NCI-H187 (cell line): ENCODE results near the gene INO80B.
"Not testable (repeated sequence)": the region's sequence is repeated elsewhere in the genome, so short reads cannot be mapped to it uniquely, and the experiment has no call there.

Experiments used
- DNase-seq, 2 experiments: peaks; one replicate each; lab custom pipeline; 2025; lab: John Stamatoyannopoulos, UW

The INO80B gene

GRCh38 chr2:74454654-74455511, at the start of gene INO80B:
INO80B (plus strand) TSS chr2:74455087; CDS start chr2:74455117, 30 bp downstream.
- peak; percentile 75 to 82 for DNase-seq

GRCh38 chr2:74406035-74406434, 48.9 kb upstream of the INO80B start:
- no peak for DNase-seq

GRCh38 chr2:74407682-74408081, 47.2 kb upstream of the INO80B start:
- DNase-seq: no peak

GRCh38 chr2:74413001-74413698, 41.7 kb upstream of the INO80B start:
- no peak for DNase-seq

GRCh38 chr2:74414441-74414840, 40.4 kb upstream of the INO80B start:
- DNase-seq: no peak

- no peak for DNase-seq
These were observed 39.8 kb upstream of the INO80B start for GRCh38 chr2:74414881-74415761.

- no peak for DNase-seq
These were observed 39.0 kb upstream of the INO80B start for GRCh38 chr2:74415762-74416395.

DNA sequence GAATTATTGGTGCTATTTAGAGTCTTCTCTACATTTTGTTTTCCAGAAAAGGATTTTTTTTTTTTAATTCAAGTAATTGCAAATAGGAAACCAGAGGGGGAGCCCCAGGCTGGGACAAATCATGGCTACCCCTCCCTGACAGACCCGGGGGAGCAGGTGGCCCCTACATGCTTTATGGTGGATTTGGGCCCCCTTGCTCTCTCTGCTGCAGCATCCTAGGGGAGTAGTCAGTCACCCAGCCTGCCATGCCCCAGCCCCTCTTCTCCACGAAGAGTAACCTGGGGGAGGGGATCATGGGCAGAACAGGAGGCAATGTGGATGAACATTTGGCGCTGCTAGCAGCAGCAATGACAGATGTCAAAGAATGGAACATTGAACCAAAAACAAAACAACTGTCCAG, 38.1 kb upstream of the INO80B start:
- DNase-seq: no peak

DNA sequence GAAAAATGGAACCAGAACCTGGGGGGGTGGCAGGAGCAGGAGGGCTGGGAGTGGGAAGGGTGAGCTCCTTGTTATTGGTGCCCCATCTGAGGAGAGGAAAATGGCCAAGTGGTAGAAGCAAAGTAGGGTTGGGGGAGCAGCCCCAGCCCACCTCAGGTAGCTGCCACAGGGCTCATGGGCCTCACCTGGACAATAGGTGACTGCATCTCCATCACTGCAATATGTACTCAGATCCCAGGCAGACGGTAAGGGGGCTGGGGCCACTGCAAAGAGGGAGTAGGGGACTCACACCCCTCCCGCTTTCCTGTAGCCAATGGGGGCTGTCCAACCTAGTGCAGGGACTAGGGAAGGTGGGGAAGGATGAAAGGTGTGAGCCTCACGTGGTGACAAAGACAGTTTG, 37.7 kb upstream of the INO80B start:
- DNase-seq: no peak

- no peak for DNase-seq
These were observed 37.1 kb upstream of the INO80B start for GRCh38 chr2:74417763-74418162.

DNA sequence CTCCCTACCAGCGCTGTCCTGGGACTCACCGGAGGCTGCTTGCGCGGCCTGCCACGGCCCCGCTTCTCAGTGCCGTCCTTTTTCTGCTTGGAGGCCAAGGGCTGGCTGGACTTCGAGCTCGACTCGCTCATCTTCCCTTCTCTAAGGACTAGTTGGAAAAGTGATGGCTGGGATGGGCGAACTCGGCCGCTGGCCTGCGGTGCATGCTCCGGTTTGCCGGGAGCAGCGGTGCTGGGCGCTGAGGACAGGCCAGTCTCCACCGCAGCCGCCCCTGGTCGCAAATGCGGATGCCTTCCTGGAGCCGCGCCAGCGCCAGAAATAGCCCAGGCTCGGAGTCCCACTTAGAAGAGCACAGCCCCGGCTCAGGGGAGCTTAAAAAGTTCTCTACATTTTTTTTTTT, 36.6 kb upstream of the INO80B start:
- no peak for DNase-seq

GRCh38 chr2:74419345-74419744, 35.5 kb upstream of the INO80B start:
- no peak for DNase-seq

DNA sequence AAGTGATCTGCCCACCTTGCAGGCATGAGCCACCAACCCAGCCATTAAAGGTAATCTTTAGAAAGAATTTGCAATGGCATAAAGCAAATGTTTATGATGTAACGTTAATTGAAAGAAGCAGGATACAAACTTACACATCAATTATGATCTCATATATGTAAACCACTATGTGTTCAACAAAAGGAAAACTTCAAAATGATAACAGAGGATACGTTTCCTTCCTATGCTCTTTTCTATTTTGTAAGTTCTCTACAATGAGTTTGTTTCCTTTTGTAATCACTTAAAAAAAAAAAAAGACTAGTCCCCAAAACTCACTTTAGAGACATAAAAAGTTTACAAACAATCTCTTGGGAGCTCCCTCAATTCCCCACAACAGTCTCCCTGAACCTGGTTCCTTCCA, 34.9 kb upstream of the INO80B start:
- no peak for DNase-seq

GRCh38 chr2:74420443-74421103, 34.3 kb upstream of the INO80B start:
- not testable (repeated sequence) for DNase-seq

- DNase-seq: peak; percentile 73 to 79
These were observed 33.5 kb upstream of the INO80B start, which contains the start of the genes C2orf81 and WDR54 for GRCh38 chr2:74421221-74421870. C2orf81 (minus strand) TSS chr2:74421619; CDS start chr2:74421560, 59 bp downstream. WDR54 (plus strand) TSS chr2:74421730; CDS start chr2:74422154, 424 bp downstream.

GRCh38 chr2:74423231-74424095, 31.4 kb upstream of the INO80B start:
- DNase-seq: no peak

- no peak for DNase-seq
These were observed 30.5 kb upstream of the INO80B start for GRCh38 chr2:74424139-74424992.

GRCh38 chr2:74424995-74425406, 29.9 kb upstream of the INO80B start:
- DNase-seq: no peak

- no peak for DNase-seq
These were observed 29.4 kb upstream of the INO80B start for GRCh38 chr2:74425523-74425922.
